HL-60/S4 treated with retinoic acid at 250 ng/mL for 4 days and 3 days (cell line): Measurements from ENCODE around the gene POLD1.
"Not testable (repeated sequence)": the region's sequence is repeated elsewhere in the genome, so short reads cannot be mapped to it uniquely, and the experiment has no call there.

Experiments
- in situ Hi-C: fragments of 300-500 bp; cut with MboI; formaldehyde crosslinking; loops from 2 replicates; pipeline ENCODE4 v1.7.0; 2022; ENCODE audit warnings: low sequenced_read_pairs

The POLD1 gene

GRCh38 chr19:50433201-50434180 is 49.3 kb downstream of the POLD1 start:
- in situ Hi-C loops, result no loop called here

GRCh38 chr19:50434525-50434924 is 50.4 kb downstream of the POLD1 start:
- in situ Hi-C loops, result no loop called here

GRCh38 chr19:50435221-50435620 is 51.1 kb downstream of the POLD1 start:
- in situ Hi-C loops, result no loop called here

- in situ Hi-C loops, result no loop called here
These were observed 51.5 kb downstream of the POLD1 start for GRCh38 chr19:50435627-50436026.

- in situ Hi-C loops, result no loop called here
These were observed 53.8 kb downstream of the POLD1 start for GRCh38 chr19:50437862-50438449.

- in situ Hi-C loops, result not testable (repeated sequence)
These were observed 55.0 kb downstream of the POLD1 start for GRCh38 chr19:50439130-50439529.

- in situ Hi-C loops, result no loop called here
These were observed 59.9 kb downstream of the POLD1 start for GRCh38 chr19:50444059-50444458.

GRCh38 chr19:50447053-50447452 is 62.9 kb downstream of the POLD1 start:
- in situ Hi-C loops, result no loop called here

- in situ Hi-C loops, result no loop called here
These were observed 63.6 kb downstream of the POLD1 start for GRCh38 chr19:50447750-50448149.

- in situ Hi-C loops, result no loop called here
These were observed 65.2 kb downstream of the POLD1 start for GRCh38 chr19:50449236-50449899.

GRCh38 chr19:50450369-50451222 is 66.4 kb downstream of the POLD1 start:
- in situ Hi-C loops, result no loop called here

GRCh38 chr19:50451223-50451534 is 67.0 kb downstream of the POLD1 start:
- in situ Hi-C loops, result no loop called here

- in situ Hi-C loops, result no loop called here
These were observed 69.1 kb downstream of the POLD1 start for GRCh38 chr19:50453243-50453642.

- in situ Hi-C loops, result no loop called here
These were observed 71.8 kb downstream of the POLD1 start for GRCh38 chr19:50455992-50456391.

GRCh38 chr19:50457300-50457699 is 73.2 kb downstream of the POLD1 start:
- in situ Hi-C loops, result no loop called here

- in situ Hi-C loops, result no loop called here
These were observed 74.4 kb downstream of the POLD1 start for GRCh38 chr19:50458396-50459066.

GRCh38 chr19:50459067-50459456 is 74.9 kb downstream of the POLD1 start:
- in situ Hi-C loops, result no loop called here

- in situ Hi-C loops, result no loop called here
These were observed 75.5 kb downstream of the POLD1 start for GRCh38 chr19:50459638-50460037.

GRCh38 chr19:50460161-50460765 is 76.1 kb downstream of the POLD1 start:
- in situ Hi-C loops, result no loop called here
